ENCODE data around the gene EML6. TPM values are rescaled to one million over a fixed set of nuclear protein-coding genes. Genes with fewer than 3 reads are reported as not detected.

Gene EML6
- polyA plus RNA-seq, 1 donor (not counting 4 experiments of a cell fraction or from before 2014, with no cell fraction given): 0.96 TPM

GRCh38 chr2:54950811-54951210 is 227.3 kb downstream of the EML6 start:
- dilution Hi-C loops (cut with MboI; ENCODE audit: extremely low pct_ligation_motif_present, low sequenced_read_pairs): no loop called here
- TF ChIP-seq EZH2 (IDR thresholded peaks at IDR 0.05; ENCODE audit: low read length): no peak
- TF ChIP-seq CTCF (optimal IDR thresholded peaks at IDR 0.05 in 1 of 3, IDR thresholded peaks at IDR 0.05 in 1 of 3, conservative IDR thresholded peaks at IDR 0.05 in 1 of 3; ENCODE audit: extremely low read depth in 1 of 3, insufficient read depth in 2 of 3, low read length in 3 of 3): no peak
- no peak overlapping the region for H3K9ac ChIP-seq (ENCODE audit: control insufficient read depth, extremely low read depth, insufficient read depth, low read length)

GRCh38 chr2:54952425-54952824 is 229.0 kb downstream of the EML6 start:
- Histone ChIP-seq H3K4me1 (ENCODE audit: control insufficient read depth, extremely low read depth, insufficient read depth, low read length) (no peaks in the 10 kb centered on the region), H4K20me1 (ENCODE audit: control insufficient read depth, extremely low read depth, insufficient read depth, low read length) (no peaks in the 10 kb centered on the region), H3K9me1 (ENCODE audit: control insufficient read depth, extremely low read depth, insufficient read depth, low read length) (no peaks in the 10 kb centered on the region), H3K4me2 (ENCODE audit: control insufficient read depth, extremely low read depth, insufficient read depth, low read depth, low read length) (no peak overlapping the region), H3K9me3 (ENCODE audit: control insufficient read depth, low read depth, low read length) (no peaks in the 10 kb centered on the region), H3K79me2 (ENCODE audit: control insufficient read depth, insufficient read depth, low read length) (no peaks in the 10 kb centered on the region), H3K36me3 (ENCODE audit: control insufficient read depth in 2 of 2, extremely low read depth in 1 of 2, insufficient read depth in 2 of 2, low read length in 2 of 2) (no peaks in the 10 kb centered on the region), H3K27me3 (ENCODE audit: control insufficient read depth, extremely low read depth, insufficient read depth, low read length) (no peaks in the 10 kb centered on the region), H3K27ac (ENCODE audit: control insufficient read depth, insufficient read depth, low read length) (no peak overlapping the region), H3K9ac (ENCODE audit: control insufficient read depth, extremely low read depth, insufficient read depth, low read length) (no peak overlapping the region), H2AFZ (ENCODE audit: control insufficient read depth, low read length) (no peak overlapping the region), H3K4me3 (ENCODE audit: control insufficient read depth in 2 of 3, extremely low read depth in 1 of 3, insufficient read depth in 2 of 3, low read depth in 1 of 3, low read length in 3 of 3) (no peak overlapping the region)
- DNase-seq (ENCODE audit: low read depth, low spot score) (no peak), FAIRE-seq (no peak)
- TF ChIP-seq CTCF (optimal IDR thresholded peaks at IDR 0.05 in 1 of 3, IDR thresholded peaks at IDR 0.05 in 1 of 3, conservative IDR thresholded peaks at IDR 0.05 in 1 of 3; ENCODE audit: extremely low read depth in 1 of 3, insufficient read depth in 2 of 3, low read length in 3 of 3): no peak
- dilution Hi-C loops (cut with MboI; ENCODE audit: extremely low pct_ligation_motif_present, low sequenced_read_pairs): no loop called here

More at GRCh38 chr2:54950811-54951210, 227.3 kb downstream of the EML6 start:
- Histone ChIP-seq H3K79me2 (ENCODE audit: control insufficient read depth, insufficient read depth, low read length) (no peaks in the 10 kb centered on the region), H3K9me3 (ENCODE audit: control insufficient read depth, low read depth, low read length) (no peaks in the 10 kb centered on the region), H3K4me3 (ENCODE audit: control insufficient read depth in 2 of 3, extremely low read depth in 1 of 3, insufficient read depth in 2 of 3, low read depth in 1 of 3, low read length in 3 of 3) (no peak overlapping the region), H3K4me1 (ENCODE audit: control insufficient read depth, extremely low read depth, insufficient read depth, low read length) (peaks cover 5% of the 10 kb centered on the region), H3K27ac (ENCODE audit: control insufficient read depth, insufficient read depth, low read length) (no peak overlapping the region), H3K9me1 (ENCODE audit: control insufficient read depth, extremely low read depth, insufficient read depth, low read length) (no peaks in the 10 kb centered on the region), H3K27me3 (ENCODE audit: control insufficient read depth, extremely low read depth, insufficient read depth, low read length) (no peaks in the 10 kb centered on the region), H3K4me2 (ENCODE audit: control insufficient read depth, extremely low read depth, insufficient read depth, low read depth, low read length) (no peak overlapping the region), H4K20me1 (ENCODE audit: control insufficient read depth, extremely low read depth, insufficient read depth, low read length) (no peaks in the 10 kb centered on the region), H3K36me3 (ENCODE audit: control insufficient read depth in 2 of 2, extremely low read depth in 1 of 2, insufficient read depth in 2 of 2, low read length in 2 of 2) (no peaks in the 10 kb centered on the region), H2AFZ (ENCODE audit: control insufficient read depth, low read length) (no peak overlapping the region)
- DNase-seq (ENCODE audit: low read depth, low spot score) (no peak), FAIRE-seq (no peak)

Data from keratinocyte (primary cell).